ENCODE data around the gene SIPA1.
A peak's percentile ranks its signal among the peaks of the same experiment; 100 is the strongest.

The SIPA1 gene

GRCh38 chr11:65615229-65615949, 22.5 kb upstream of the SIPA1 start, which contains the start of gene PCNX3:
TSS of gene PCNX3 (plus strand) at chr11:65615776. CDS start at chr11:65616312, 536 bp downstream.
- Mint-ChIP-seq H3K36me3 (ENCODE audit: low read depth) (peaks cover 41% of the 10 kb centered on the region), H3K27ac (peak within 1 kb of the TSS; percentile 96), H3K27me3 (no peaks in the 10 kb centered on the region), H3K4me3 (peak within 1 kb of the TSS; percentile 97), H3K9me3 (no peaks in the 10 kb centered on the region), H3K4me1 (ENCODE audit: low read depth) (peaks cover 49% of the 10 kb centered on the region)

DNA sequence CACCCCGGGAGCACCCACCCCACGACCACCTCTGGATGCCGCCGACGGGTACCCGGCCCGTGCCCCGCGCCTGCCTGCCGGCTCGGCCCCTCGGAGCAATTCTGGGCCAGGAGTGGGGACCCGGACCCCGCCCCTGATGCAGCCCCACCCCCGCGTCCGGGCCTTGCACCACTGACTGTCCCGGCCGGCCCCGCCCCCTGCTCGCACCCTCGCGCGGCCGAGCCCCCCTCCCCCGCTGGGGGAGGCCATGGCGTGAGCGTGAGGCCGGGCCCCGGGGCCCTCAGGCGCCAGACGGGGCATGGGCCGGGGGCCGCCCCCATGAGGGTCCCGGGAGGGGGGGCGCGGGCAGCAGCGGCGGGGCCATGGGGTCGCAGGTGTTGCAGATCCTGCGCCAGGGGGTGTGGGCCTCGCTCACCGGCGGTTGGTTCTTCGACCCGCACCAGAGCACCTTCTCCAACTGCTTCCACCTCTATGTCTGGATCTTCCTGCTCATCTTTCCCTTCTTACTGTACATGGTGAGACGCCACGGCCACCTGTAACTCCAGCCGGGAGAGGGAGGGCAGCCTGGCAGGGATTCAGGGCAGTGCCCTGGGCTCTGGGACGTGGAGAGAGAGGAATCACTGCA, 21.8 kb upstream of the SIPA1 start:
- peaks cover 38% of the 10 kb centered on the region for H3K36me3 Mint-ChIP-seq (ENCODE audit: low read depth)
- no peaks in the 10 kb centered on the region for H3K27me3 Mint-ChIP-seq
- peak overlapping the region; percentile 97 for H3K4me3 Mint-ChIP-seq
- H3K4me1 Mint-ChIP-seq (ENCODE audit: low read depth) = peaks cover 44% of the 10 kb centered on the region
- H3K27ac Mint-ChIP-seq = peak overlapping the region; percentile 96
- H3K9me3 Mint-ChIP-seq = no peaks in the 10 kb centered on the region

DNA sequence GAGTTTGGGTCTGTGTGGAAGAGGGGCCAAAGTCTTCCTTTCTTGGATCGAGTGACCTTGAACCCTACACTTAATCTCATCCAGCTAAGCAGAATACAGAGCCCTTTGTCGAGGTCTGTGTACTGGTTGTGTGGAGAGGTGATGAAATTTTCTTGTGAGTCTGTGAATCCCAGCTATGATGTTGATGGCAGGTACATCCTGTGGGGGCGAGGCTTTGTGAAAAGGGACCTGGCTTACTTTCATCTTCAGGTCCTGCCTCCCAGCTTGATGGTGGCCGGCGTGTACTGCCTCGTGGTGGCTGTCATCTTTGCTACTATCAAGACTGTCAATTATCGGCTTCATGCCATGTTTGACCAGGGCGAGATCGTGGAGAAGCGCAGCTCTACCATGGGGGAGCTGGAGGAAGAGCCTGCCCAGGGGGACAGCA, 21.3 kb upstream of the SIPA1 start:
- H3K27ac Mint-ChIP-seq = peak overlapping the region; percentile 96
- H3K4me1 Mint-ChIP-seq (ENCODE audit: low read depth) = peaks cover 40% of the 10 kb centered on the region
- peak overlapping the region; percentile 97 for H3K4me3 Mint-ChIP-seq
- H3K9me3 Mint-ChIP-seq = no peaks in the 10 kb centered on the region
- H3K27me3 Mint-ChIP-seq = no peaks in the 10 kb centered on the region
- peaks cover 42% of the 10 kb centered on the region for H3K36me3 Mint-ChIP-seq (ENCODE audit: low read depth)

GRCh38 chr11:65617136-65617850, 20.6 kb upstream of the SIPA1 start:
- Mint-ChIP-seq H3K27me3 (no peaks in the 10 kb centered on the region), H3K4me1 (ENCODE audit: low read depth) (peaks cover 35% of the 10 kb centered on the region), H3K27ac (peak overlapping the region; percentile 96), H3K36me3 (ENCODE audit: low read depth) (peaks cover 42% of the 10 kb centered on the region), H3K9me3 (no peaks in the 10 kb centered on the region), H3K4me3 (peak overlapping the region; percentile 97)

- Mint-ChIP-seq H3K4me1 (ENCODE audit: low read depth) (peaks cover 26% of the 10 kb centered on the region), H3K4me3 (peak overlapping the region; percentile 97), H3K27me3 (no peaks in the 10 kb centered on the region), H3K27ac (no peak overlapping the region), H3K36me3 (ENCODE audit: low read depth) (peaks cover 47% of the 10 kb centered on the region), H3K9me3 (no peaks in the 10 kb centered on the region)
Measured at GRCh38 chr11:65617990-65618751, 19.7 kb upstream of the SIPA1 start.

DNA sequence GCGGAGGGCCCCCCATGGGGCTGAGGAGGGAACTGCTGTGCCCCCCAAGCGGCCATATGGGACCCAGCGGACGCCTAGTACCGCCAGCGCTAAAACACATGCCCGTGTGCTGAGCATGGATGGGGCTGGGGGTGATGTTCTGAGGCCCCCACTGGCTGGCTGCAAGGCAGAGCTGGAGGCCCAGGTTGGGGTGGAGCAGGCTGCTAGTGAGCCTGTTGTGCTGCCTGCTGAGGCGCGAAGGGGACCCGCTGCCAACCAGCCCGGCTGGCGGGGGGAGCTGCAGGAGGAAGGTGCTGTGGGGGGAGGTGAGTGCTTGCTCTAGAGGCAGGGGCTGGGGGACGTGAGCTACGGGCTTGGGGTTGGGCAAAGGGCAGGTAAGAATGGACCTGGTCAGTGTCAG, 19.1 kb upstream of the SIPA1 start:
- H3K9me3 Mint-ChIP-seq = no peaks in the 10 kb centered on the region
- no peak overlapping the region for H3K27ac Mint-ChIP-seq
- peaks cover 47% of the 10 kb centered on the region for H3K36me3 Mint-ChIP-seq (ENCODE audit: low read depth)
- H3K27me3 Mint-ChIP-seq = no peaks in the 10 kb centered on the region
- H3K4me3 Mint-ChIP-seq = no peak overlapping the region
- peaks cover 24% of the 10 kb centered on the region for H3K4me1 Mint-ChIP-seq (ENCODE audit: low read depth)

- Mint-ChIP-seq H3K9me3 (no peaks in the 10 kb centered on the region), H3K4me3 (no peak overlapping the region), H3K27ac (no peak overlapping the region), H3K36me3 (ENCODE audit: low read depth) (peaks cover 50% of the 10 kb centered on the region), H3K4me1 (ENCODE audit: low read depth) (peaks cover 27% of the 10 kb centered on the region), H3K27me3 (no peaks in the 10 kb centered on the region)
Measured at GRCh38 chr11:65619281-65619928, 18.5 kb upstream of the SIPA1 start.

DNA sequence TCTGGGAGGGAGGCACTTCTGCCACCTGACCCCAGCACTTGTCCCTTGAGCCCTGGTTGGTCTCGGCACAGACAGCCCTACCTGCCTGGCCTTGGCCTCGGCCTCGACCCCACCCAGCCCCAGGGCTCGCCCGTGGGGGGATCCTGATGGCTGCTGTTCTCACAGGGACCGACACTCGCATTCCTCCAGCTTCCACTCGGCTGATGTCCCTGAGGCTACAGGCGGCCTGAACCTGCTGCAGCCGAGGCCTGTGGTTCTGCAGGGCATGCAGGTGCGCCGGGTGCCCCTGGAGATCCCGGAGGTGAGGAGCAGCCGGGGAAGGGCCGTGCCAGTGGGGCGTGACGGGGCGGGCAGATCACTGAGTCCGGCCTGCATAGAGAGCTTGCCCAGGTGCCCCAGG, 17.2 kb upstream of the SIPA1 start:
- H3K27me3 Mint-ChIP-seq = no peaks in the 10 kb centered on the region
- peaks cover 23% of the 10 kb centered on the region for H3K4me1 Mint-ChIP-seq (ENCODE audit: low read depth)
- no peak overlapping the region for H3K4me3 Mint-ChIP-seq
- no peaks in the 10 kb centered on the region for H3K9me3 Mint-ChIP-seq
- H3K27ac Mint-ChIP-seq = no peak overlapping the region
- H3K36me3 Mint-ChIP-seq (ENCODE audit: low read depth) = peaks cover 52% of the 10 kb centered on the region

DNA sequence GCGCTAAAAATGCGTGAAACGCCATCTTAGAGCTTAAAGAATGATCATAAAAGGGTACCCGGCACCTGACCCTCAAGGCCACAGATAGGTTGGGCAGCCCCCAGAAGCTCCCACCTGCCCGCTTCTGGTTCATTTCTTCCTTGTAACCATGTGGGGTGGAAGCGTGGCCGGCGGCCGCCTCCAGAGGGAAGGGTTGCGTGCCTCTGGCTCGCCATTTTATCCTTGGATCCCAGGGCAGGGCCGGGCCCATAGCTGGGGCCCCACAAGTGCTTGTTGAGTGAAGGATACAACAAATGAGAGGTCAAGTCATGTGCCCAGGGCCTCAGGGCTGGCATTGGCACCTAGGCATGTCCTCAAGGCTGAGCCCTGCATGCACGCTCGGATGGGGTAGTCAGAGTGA, 16.4 kb upstream of the SIPA1 start:
- no peaks in the 10 kb centered on the region for H3K9me3 Mint-ChIP-seq
- no peak overlapping the region for H3K27ac Mint-ChIP-seq
- no peaks in the 10 kb centered on the region for H3K27me3 Mint-ChIP-seq
- peaks cover 25% of the 10 kb centered on the region for H3K4me1 Mint-ChIP-seq (ENCODE audit: low read depth)
- no peak overlapping the region for H3K4me3 Mint-ChIP-seq
- peaks cover 57% of the 10 kb centered on the region for H3K36me3 Mint-ChIP-seq (ENCODE audit: low read depth)

DNA sequence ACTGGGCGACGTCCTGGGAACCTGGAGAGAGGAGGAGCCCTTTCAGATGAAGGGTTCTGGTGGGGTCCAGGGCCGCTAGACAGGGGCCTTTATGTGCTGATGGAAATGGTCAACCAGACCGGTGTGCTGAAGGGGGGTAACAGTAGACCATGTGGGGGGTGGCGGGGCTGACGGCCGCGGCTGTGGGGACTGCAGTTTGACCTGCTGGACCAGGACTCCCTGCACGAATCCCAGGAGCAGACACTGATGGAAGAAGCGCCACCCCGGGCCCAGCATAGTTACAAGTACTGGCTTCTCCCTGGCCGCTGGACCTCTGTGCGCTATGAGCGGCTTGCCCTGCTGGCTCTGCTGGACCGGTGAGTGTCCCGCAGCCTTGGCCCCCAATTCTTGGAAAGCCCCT, 15.9 kb upstream of the SIPA1 start:
- Mint-ChIP-seq H3K9me3 (no peaks in the 10 kb centered on the region), H3K4me1 (ENCODE audit: low read depth) (peaks cover 19% of the 10 kb centered on the region), H3K27ac (no peak overlapping the region), H3K27me3 (no peaks in the 10 kb centered on the region), H3K4me3 (no peak overlapping the region), H3K36me3 (ENCODE audit: low read depth) (peaks cover 53% of the 10 kb centered on the region)

GRCh38 chr11:65623177-65623576, 14.7 kb upstream of the SIPA1 start:
- H3K36me3 Mint-ChIP-seq (ENCODE audit: low read depth) = peaks cover 49% of the 10 kb centered on the region
- no peak overlapping the region for H3K27ac Mint-ChIP-seq
- peaks cover 10% of the 10 kb centered on the region for H3K4me1 Mint-ChIP-seq (ENCODE audit: low read depth)
- no peaks in the 10 kb centered on the region for H3K9me3 Mint-ChIP-seq
- no peaks in the 10 kb centered on the region for H3K27me3 Mint-ChIP-seq
- H3K4me3 Mint-ChIP-seq = no peak overlapping the region

DNA sequence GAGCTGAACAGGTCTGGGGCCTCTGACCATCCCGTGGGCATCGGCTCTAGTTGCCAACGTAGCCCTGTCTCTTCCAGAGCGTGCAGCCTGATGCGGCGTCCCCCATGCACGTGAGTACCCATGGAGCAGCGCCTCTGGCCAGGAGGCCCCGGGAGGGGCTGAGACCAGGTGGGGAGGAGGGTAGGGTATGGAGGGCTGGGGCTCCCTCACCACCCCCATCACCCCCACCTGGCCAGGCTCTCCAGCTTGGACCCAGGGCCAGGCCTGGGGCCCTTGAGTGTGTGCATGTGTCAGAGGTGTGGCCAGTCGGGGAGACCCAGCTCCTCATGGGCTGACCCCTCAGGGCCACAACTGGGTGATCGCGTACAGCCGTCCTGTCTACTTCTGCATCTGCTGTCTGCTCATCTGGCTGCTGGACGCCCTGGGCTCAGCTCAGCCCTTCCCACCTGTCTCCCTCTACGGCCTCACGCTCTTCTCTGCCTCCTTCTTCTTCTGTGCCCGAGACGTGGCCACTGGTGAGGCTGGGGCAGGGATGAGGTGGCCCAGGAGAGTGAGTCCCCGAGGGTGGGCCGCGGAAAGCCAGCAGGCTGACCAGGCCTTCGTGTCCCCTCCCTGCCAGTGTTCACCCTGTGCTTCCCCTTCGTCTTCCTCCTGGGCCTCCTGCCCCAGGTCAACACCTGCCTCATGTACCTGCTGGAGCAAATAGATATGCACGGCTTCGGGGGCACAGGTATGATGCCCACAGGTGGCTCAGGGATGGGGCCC, 13.9 kb upstream of the SIPA1 start:
- H3K27ac Mint-ChIP-seq = no peak overlapping the region
- H3K4me3 Mint-ChIP-seq = no peak overlapping the region
- H3K4me1 Mint-ChIP-seq (ENCODE audit: low read depth) = peaks cover 10% of the 10 kb centered on the region
- H3K36me3 Mint-ChIP-seq (ENCODE audit: low read depth) = peaks cover 49% of the 10 kb centered on the region
- no peaks in the 10 kb centered on the region for H3K9me3 Mint-ChIP-seq
- H3K27me3 Mint-ChIP-seq = no peaks in the 10 kb centered on the region

DNA sequence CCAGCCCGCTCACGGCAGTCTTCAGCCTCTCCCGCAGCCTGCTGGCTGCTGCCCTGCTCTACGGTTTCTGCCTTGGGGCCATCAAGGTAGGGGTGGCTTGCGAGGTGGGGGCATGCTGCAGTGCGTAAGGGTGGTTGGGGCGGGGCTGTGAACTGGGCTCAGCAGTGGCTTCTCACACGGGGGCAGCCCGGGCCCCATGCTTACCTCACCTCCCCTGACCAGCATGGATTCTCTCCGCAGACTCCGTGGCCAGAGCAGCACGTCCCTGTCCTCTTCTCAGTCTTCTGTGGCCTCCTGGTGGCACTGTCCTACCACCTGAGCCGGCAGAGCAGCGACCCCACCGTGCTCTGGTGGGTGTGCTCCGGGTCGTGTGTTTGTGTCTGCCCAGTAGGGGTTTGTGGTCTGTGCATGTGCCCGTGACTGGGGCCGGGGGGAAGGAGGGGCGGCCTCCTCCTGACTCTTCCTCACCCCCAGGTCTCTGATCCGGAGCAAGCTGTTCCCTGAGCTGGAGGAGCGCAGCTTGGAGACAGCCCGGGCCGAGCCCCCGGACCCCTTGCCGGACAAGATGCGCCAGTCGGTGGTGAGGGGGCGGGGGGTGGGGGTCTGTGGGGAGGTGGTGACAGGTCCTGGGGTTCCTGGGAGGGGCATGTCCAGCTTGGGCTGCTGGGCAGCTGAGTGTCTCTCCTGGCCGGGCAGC, 12.8 kb upstream of the SIPA1 start:
- H3K4me3 Mint-ChIP-seq = no peak overlapping the region
- peaks cover 46% of the 10 kb centered on the region for H3K36me3 Mint-ChIP-seq (ENCODE audit: low read depth)
- peaks cover 10% of the 10 kb centered on the region for H3K4me1 Mint-ChIP-seq (ENCODE audit: low read depth)
- H3K9me3 Mint-ChIP-seq = no peaks in the 10 kb centered on the region
- no peaks in the 10 kb centered on the region for H3K27me3 Mint-ChIP-seq
- no peak overlapping the region for H3K27ac Mint-ChIP-seq
